ENCODE results near the gene SNAP25.

SNAP25 gene

DNA sequence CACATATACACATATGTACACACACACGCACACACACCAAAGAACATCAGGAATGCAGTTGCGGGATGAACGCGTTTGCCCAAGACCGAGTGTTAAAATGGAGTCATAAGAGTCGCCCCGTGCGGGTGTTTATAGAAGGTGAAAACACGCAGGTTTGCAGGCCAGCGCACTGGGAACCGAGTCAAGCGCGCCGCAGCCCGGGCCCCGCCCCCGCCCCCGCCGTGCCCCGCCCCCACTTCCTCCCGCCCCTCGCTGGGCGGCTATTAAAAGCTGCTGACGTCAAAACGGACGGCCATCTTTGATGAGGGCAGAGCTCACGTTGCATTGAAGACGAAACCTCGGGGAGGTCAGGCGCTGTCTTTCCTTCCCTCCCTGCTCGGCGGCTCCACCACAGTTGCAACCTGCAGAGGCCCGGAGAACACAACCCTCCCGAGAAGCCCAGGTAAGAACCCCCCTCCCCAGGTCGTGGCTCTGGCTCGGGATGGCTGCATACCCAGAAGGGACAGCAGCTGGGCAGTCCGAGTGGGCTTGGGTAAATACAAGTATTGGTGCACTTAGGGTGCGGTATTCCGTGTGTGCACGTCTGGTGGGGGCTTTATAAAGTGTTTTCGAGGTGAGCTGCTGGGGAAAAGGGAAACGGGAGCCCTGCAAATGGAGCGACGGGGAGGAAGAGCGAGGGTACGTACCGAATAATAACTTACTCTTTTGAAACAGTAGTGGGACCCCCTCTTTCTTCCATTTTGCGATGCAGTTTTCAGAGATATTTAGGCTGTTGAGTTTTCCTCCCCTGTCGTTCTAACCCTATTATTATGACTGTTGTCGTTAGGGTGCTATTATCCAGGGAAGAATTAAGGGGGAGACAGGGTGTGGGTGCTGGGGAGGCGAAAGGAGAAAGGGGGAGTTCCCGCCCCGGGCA lies at the start of gene SNAP25:
Gene SNAP25, plus strand, starts transcription at position 295 of the 916 bp plus-strand sequence. CDS start 56,662 bp downstream, outside the sequence.
- in situ Hi-C loops (cut with HindIII; ENCODE audit: low sequenced_read_pairs), result no loop called here

- in situ Hi-C loops (cut with HindIII; ENCODE audit: low sequenced_read_pairs), result no loop called here
Measured at GRCh38 chr20:10169752-10170151, 48.9 kb upstream of the SNAP25 start.

GRCh38 chr20:10170261-10170660 lies 48.4 kb upstream of the SNAP25 start:
- in situ Hi-C loops (cut with HindIII; ENCODE audit: low sequenced_read_pairs), result no loop called here

GRCh38 chr20:10171864-10172751 lies 46.5 kb upstream of the SNAP25 start:
- in situ Hi-C loops (cut with HindIII; ENCODE audit: low sequenced_read_pairs), result no loop called here

DNA sequence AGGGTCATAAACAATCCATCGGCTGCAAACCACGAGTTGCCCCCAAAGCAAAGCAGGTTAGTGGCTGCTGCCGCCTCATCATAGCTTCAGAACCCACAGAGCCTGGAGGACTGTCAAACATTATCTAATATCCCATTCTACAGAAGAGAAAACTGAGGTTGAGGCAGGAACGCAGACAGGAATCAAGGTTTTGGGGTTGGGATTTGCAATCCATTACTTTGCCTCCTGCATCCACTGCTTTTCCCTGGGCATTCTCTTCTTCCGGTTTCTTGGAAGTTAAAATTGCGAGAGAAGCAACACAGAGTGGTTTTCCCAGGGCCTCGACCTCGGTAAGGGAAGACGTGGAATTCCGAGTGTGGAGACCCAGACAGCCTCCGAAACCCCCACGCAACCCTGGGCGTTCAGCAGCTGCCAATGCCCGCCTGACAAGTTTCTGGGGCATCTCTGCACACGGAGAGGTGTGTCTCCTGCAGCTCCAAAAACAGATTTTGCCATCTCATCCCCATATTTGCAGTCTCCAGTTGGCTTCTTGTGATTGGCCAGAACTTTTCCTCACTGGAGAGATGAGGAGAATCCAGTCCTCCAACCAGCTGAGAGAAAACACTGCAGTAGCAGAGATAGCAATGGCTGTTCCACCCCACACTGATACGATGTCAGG lies 45.5 kb upstream of the SNAP25 start:
- in situ Hi-C loops (cut with HindIII; ENCODE audit: low sequenced_read_pairs), result no loop called here

- in situ Hi-C loops (cut with HindIII; ENCODE audit: low sequenced_read_pairs), result no loop called here
Measured at GRCh38 chr20:10174400-10174799, 44.2 kb upstream of the SNAP25 start.

DNA sequence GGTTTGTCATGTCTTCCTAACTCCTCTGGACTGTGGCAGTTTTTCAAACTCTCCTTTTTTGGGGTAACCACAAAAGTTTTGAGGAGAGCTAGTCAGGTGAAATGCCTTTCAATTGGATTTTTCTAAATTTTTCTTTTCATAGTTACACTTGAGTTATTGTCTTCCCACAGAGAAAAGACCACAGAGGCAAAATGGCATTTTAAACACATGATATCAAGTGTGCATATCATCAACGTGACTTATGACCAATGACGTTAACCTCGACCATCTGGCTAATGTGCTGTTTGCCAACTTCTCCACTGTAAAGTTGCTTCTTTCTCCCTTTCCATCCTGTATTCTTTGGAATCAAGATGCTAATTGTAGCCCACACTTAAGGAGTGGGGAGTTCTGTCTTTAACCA lies 41.3 kb upstream of the SNAP25 start:
- in situ Hi-C loops (cut with HindIII; ENCODE audit: low sequenced_read_pairs), result no loop called here

GRCh38 chr20:10178091-10178490 lies 40.5 kb upstream of the SNAP25 start:
- in situ Hi-C loops (cut with HindIII; ENCODE audit: low sequenced_read_pairs), result no loop called here

DNA sequence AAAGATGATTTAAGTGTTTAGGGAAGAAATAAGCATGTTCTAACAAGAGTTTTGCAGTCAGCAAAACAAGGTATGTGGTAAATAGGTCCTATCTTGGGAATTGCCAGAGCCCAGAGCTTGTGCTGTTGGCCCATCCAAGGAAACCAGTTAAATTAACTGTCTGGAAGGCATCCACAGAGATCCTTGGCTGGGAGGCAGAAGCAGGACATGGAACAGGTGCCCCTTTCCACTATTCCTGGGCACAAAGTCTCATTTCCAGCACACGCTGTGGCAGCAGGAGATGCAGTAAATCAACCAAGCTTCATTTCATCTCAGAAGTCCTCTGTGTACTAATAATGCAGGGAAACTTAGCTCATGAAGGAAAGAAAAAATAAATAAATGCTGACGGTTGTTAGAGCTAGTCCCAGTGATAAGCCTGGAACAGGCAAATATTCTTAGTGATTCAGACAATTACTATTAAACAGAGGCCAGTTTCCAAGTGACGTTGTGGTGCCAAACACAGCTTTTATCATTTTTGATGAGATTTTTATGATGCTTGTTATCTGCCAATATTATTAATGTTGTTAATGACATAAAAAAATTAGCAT lies 39.8 kb upstream of the SNAP25 start:
- in situ Hi-C loops (cut with HindIII; ENCODE audit: low sequenced_read_pairs), result no loop called here

DNA sequence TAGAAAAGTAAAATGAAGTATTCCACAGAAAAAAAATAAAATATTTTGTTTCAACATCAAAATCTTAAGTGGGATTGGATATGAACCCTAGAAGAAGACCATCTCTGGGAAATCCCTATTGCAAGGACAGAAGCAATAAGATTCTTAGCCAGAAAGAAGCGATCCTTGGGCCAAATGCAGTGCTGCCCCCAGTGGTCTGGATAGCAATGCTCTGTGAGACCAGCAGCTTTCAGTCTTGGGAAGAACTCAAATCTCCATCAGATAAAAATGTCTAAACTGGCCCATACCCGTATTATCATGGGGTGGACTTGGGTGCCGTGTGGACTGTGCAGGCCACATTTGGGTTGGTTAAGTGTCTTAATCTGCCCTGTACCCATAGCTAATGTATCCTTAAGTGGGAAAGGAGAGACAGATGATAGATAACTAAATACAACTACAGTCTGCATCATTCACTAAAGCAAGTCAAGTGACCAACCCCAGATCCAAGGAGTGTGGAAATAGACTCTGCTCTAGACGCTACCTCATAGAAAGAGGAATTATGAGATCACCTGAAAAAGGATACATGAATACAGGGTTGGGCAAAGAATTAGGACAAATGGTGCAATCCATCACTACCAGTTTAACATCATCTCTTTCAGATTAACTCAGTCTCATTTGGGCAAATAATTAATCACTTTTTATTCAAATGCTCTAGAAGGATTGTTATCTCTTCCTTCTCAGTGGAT lies 38.9 kb upstream of the SNAP25 start:
- in situ Hi-C loops (cut with HindIII; ENCODE audit: low sequenced_read_pairs), result no loop called here

- in situ Hi-C loops (cut with HindIII; ENCODE audit: low sequenced_read_pairs), result no loop called here
Measured at GRCh38 chr20:10180651-10181235, 37.9 kb upstream of the SNAP25 start.

DNA sequence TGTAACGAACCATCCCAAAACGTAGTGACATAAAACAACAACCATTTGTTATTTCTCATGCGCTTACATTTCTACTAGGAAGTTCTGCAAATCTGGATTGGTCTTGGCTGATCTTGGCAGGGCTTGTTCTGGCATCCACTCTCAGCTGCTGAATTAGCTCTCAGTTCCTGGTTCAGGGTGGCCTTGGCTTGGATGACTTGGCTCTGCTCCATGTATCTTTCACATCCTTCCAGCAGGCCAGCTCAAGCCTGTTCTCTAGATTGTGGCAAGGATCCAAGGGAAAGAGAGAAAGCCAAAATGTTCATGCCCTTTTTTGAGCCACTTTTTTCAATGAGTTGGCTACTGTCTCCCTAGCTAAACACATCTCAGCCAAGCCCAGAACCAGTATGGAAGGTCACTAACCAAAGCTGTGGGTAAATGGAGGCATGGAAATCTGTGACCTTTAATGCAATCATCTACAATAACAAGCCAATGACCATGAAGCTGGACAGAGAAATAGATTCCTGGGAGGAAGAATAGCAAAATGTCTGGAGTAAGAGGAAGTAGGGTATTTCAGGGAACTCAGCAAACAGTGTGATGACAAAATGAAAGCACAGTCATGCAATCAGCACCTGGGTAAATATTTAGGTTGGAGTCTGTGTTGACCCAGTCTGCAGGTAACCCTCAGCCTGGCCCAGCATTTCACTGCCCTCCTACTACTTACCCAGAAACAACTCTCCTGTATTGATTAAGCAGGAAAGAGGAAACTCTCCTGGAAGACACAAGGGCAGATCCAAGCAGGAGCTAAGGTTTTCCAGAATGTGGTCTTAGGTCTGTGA lies 32.7 kb upstream of the SNAP25 start:
- in situ Hi-C loops (cut with HindIII; ENCODE audit: low sequenced_read_pairs), result no loop called here

DNA sequence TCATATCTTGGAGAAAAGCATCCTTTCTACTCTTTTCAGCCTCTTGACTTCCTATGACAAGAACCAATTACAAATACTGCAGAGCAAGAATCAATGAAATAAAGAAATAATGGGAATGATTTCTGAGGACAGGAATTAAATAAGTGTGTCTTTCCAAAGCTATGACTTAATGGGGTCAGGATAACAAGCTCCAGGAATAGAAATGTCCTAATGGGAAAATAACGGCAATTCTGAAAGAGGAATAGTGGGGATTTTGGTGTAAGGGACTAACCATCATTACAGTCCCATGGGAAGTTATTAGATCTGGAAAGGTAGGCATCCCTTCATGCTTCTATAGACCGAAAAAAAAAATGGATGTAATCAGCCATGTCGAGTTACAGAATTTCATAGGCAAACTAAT lies 28.2 kb upstream of the SNAP25 start:
- in situ Hi-C loops (cut with HindIII; ENCODE audit: low sequenced_read_pairs), result no loop called here

DNA sequence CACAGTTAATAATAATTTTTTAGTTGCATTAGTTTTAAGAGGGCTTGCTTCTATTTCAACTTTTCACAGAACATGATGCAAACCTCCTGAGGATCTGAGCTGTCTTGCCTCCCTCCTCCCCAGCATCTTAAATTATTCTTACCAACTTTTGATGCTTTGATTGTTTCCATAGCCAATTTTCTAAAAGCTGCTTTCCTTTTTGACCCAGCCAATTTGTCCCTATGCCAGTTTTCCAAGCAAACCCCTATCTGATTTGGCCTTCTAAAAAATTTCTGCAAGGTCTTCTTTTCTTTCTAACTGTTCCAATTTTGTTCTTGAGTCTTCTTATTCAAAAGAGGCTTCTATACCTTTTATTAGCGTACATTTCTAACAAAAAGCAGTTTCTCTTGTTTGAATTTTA lies 26.5 kb upstream of the SNAP25 start:
- in situ Hi-C loops (cut with HindIII; ENCODE audit: low sequenced_read_pairs), result no loop called here

DNA sequence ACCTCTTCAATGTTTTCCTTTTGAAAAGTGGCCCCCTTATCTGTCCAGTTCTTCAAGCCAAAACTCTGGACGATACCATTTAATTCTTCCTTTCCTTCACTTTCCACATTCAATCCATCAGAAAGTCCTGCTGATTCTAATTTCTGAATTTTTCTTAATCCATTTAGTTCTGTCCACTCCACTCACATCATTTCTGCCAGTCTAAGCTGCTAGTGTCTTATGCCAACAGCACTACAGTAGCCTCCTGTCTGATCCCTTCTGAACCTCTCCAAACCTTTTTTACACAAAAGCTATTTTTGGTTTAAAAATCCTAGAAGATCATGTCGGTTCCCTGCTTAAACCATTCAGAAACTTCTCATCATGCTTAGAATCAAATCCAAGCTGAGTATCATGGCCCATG lies 24.5 kb upstream of the SNAP25 start:
- in situ Hi-C loops (cut with HindIII; ENCODE audit: low sequenced_read_pairs), result no loop called here

GRCh38 chr20:10200330-10200729 lies 18.3 kb upstream of the SNAP25 start:
- in situ Hi-C loops (cut with HindIII; ENCODE audit: low sequenced_read_pairs), result no loop called here

DNA sequence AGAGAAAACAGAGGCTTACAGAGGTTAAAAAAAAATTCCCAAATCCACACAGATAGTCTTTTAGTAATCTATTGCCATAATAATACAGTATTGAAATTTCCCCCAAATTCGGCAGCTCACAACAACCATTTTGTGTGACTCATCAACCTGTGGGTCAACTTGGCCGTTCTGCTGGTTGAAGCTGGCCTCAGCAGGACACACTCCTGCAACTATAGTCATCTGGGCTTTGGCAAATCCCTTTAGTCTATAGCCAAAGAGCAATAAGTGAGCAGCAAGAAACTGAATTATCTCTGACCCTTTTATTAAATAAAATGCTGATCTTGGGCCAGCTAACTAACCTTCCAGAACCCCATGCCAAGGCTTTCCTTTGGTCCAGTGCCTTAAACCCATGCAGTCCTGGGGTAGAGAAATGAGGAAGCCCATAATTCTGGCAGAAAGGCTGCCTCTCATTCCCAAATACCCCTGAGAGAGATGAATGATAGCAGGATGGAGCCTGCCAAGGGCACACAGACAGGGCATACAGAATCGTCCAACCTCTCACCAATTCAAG lies 17.2 kb upstream of the SNAP25 start:
- in situ Hi-C loops (cut with HindIII; ENCODE audit: low sequenced_read_pairs), result no loop called here

DNA sequence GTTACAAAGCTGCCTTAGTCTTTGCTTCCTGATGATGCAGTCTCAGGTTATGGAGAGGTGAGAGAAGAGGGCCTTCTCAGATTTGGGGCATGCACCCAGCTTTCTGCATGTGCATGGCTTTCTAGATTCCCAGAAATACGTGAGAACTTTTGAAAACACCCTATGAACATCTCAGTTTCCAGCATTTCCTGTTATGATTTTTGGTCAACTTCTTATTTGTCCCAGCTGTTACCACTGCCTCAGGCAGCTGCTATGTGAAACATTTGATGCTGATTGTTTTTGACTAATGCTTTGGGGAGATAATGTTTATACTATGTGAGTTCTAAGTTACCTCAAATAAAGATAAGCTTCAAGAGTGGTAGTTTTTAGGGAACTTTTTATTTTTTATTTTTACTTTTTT lies 9.5 kb upstream of the SNAP25 start:
- in situ Hi-C loops (cut with HindIII; ENCODE audit: low sequenced_read_pairs), result no loop called here

DNA sequence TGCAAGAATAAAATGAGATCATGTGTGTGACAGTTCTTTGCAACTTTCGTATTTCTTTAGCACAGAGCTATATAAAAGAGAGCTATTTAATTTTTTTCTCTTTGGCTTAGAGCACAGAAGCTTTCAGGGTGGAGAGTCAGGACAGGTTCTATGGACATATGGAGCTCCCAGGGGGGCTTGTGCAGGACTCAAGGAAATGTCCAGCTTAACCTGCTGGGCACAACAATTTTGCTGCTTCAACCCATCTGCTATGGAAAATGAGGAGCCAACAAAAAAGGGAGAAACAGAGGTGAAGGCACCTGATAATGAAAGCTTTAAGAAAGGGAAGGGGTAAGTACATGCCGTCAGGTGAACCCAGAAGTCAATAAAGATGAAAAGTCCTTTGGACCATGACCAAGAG lies 5.1 kb upstream of the SNAP25 start:
- in situ Hi-C loops (cut with HindIII; ENCODE audit: low sequenced_read_pairs), result no loop called here

Data from endothelial cell of hepatic sinusoid (primary cell).